HG03108 (cell line): Measurements from ENCODE around the gene KBTBD2.
"Not testable (repeated sequence)": the region's sequence is repeated elsewhere in the genome, so short reads cannot be mapped to it uniquely, and the experiment has no call there.

Experiments
- ATAC-seq: cut with Tn5 transposase; IDR thresholded peaks from one replicate; pipeline ENCODE4 v1.9.1; 2021; ENCODE audit warnings: moderate library complexity; ENCODE audit not compliant: unreplicated experiment

KBTBD2 gene

GRCh38 chr7:32891043-32891799, at the start of gene KBTBD2:
KBTBD2 (minus strand) TSS chr7:32891760; CDS start chr7:32879604, 12,156 bp downstream.
- ATAC-seq = peak; percentile 69

GRCh38 chr7:32941181-32941580, 49.6 kb upstream of the KBTBD2 start:
- ATAC-seq = no peak

GRCh38 chr7:32937344-32938174, 46.0 kb upstream of the KBTBD2 start:
- ATAC-seq = no peak

GRCh38 chr7:32936689-32937088, 45.1 kb upstream of the KBTBD2 start:
- no peak for ATAC-seq

GRCh38 chr7:32935558-32935957, 44.0 kb upstream of the KBTBD2 start:
- no peak for ATAC-seq

GRCh38 chr7:32930378-32930777, 38.8 kb upstream of the KBTBD2 start:
- ATAC-seq = no peak

GRCh38 chr7:32929430-32930143, 38.0 kb upstream of the KBTBD2 start:
- ATAC-seq = no peak

- ATAC-seq = no peak
Observed at GRCh38 chr7:32928785-32929298, 37.3 kb upstream of the KBTBD2 start.

GRCh38 chr7:32921896-32922295, 30.3 kb upstream of the KBTBD2 start:
- ATAC-seq = no peak

- not testable (repeated sequence) for ATAC-seq
Observed at GRCh38 chr7:32916994-32917393, 25.4 kb upstream of the KBTBD2 start.

- ATAC-seq = no peak
Observed at GRCh38 chr7:32916006-32916405, 24.4 kb upstream of the KBTBD2 start.

GRCh38 chr7:32915041-32915536, 23.5 kb upstream of the KBTBD2 start:
- no peak for ATAC-seq

GRCh38 chr7:32914184-32914583, 22.6 kb upstream of the KBTBD2 start:
- no peak for ATAC-seq

GRCh38 chr7:32910195-32910594, 18.6 kb upstream of the KBTBD2 start:
- no peak for ATAC-seq

- no peak for ATAC-seq
Observed at GRCh38 chr7:32905175-32905662, 13.7 kb upstream of the KBTBD2 start.

GRCh38 chr7:32901629-32902028, 10.1 kb upstream of the KBTBD2 start:
- no peak for ATAC-seq

- no peak for ATAC-seq
Observed at GRCh38 chr7:32900433-32900995, 9.0 kb upstream of the KBTBD2 start.

- ATAC-seq = not testable (repeated sequence)
Observed at GRCh38 chr7:32897376-32897775, 5.8 kb upstream of the KBTBD2 start.

GRCh38 chr7:32896564-32897347, 5.2 kb upstream of the KBTBD2 start:
- ATAC-seq = no peak

GRCh38 chr7:32894171-32894570, 2.6 kb upstream of the KBTBD2 start:
- ATAC-seq = no peak
